Ascending aorta (tissue), 2 donors: ENCODE data around the gene CSRP2. TPM values are rescaled to one million over a fixed set of nuclear protein-coding genes. Genes with fewer than 3 reads are reported as not detected.

Experiments
- DNase-seq, 2 donors: peaks; one replicate each; pipeline ENCODE4 v3.0.0-alpha.2; 2019; ENCODE audit warnings: low spot score in 2 of 2
- H3K27ac ChIP-seq, 2 donors: fragments of 200-600 bp; sonication (generic); one replicate each; pipeline ENCODE4 v1.5.1; 2016 to 2017; ENCODE audit warnings: mild to moderate bottlenecking in 1 of 2
- H3K27me3 ChIP-seq: fragments of 200-600 bp; sonication (generic); one replicate; pipeline ENCODE4 v1.5.1; 2017
- H3K36me3 ChIP-seq, 2 donors: fragments of 200-600 bp; sonication (generic); one replicate each; pipeline ENCODE4 v1.5.1; 2016
- H3K4me1 ChIP-seq, 2 donors: fragments of 200-600 bp; sonication (generic); one replicate each; pipeline ENCODE4 v1.5.1; 2016 to 2017; ENCODE audit warnings: mild to moderate bottlenecking in 1 of 2
- H3K4me3 ChIP-seq, 2 donors: fragments of 200-600 bp; sonication (generic); one replicate each; pipeline ENCODE4 v1.5.1; 2016 to 2017; ENCODE audit warnings: mild to moderate bottlenecking in 1 of 2
- H3K9me3 ChIP-seq, 2 donors: fragments of 200-600 bp; sonication (generic); one replicate each; pipeline ENCODE4 v1.5.1; 2016
- CTCF ChIP-seq, 3 experiments: fragments of 200-600 bp in 2 of 3; fragments of 450-650 bp in 1 of 3; sonication (generic) in 2 of 3; IDR thresholded peaks; one replicate each; pipeline ENCODE4 v1.5.1; 2016 to 2019; ENCODE audit warnings: antibody characterized with exemption in 3 of 3, mild to moderate bottlenecking in 1 of 3, moderate library complexity in 1 of 3
- intact Hi-C: fragments of 100-400 bp; cut with DNase I; formaldehyde crosslinking; loops from one replicate; pipeline ENCODE4 v1.15.1; 2023
- total RNA-seq: library from RNA; depleted of rRNA; stranded (reverse); fragments of >200 nt; gene quantifications from one replicate; pipeline ENCODE4 v1.1.0, GENCODE V29; 2016

CSRP2 gene
- total RNA-seq, 1 donor from 2014 or later: 59.7 TPM

- H3K36me3 ChIP-seq: no peaks in the 10 kb centered on the region
- intact Hi-C loops: loop anchor here (2.0 kb wide), 1 partner anchor 35 kb away; the partner anchor contains the start of gene CSRP2
- no peaks in the 10 kb centered on the region for H3K27me3 ChIP-seq
- no peak for DNase-seq
- H3K27ac ChIP-seq: peak overlapping the region in 1 of 2 donors; percentile 50
- H3K4me3 ChIP-seq: no peak overlapping the region
- H3K9me3 ChIP-seq: no peaks in the 10 kb centered on the region
- no peak for TF ChIP-seq CTCF (IDR thresholded peaks at IDR 0.05)
- H3K4me1 ChIP-seq: peaks cover 4 to 16% of the 10 kb centered on the region in 2 donors
These were observed 35.5 kb upstream of the CSRP2 start for GRCh38 chr12:76914102-76914859.

GRCh38 chr12:76909290-76909689 lies 30.5 kb upstream of the CSRP2 start:
- Histone ChIP-seq H3K27me3 (no peaks in the 10 kb centered on the region), H3K4me1 (peaks cover 0 to 3% of the 10 kb centered on the region in 2 donors), H3K27ac (no peak overlapping the region), H3K9me3 (no peaks in the 10 kb centered on the region), H3K36me3 (no peaks in the 10 kb centered on the region), H3K4me3 (no peak overlapping the region)
- no peak for TF ChIP-seq CTCF (IDR thresholded peaks at IDR 0.05)
- DNase-seq: no peak
- intact Hi-C loops: no loop called here

- Histone ChIP-seq H3K27me3 (no peaks in the 10 kb centered on the region), H3K4me3 (no peak overlapping the region), H3K27ac (no peak overlapping the region), H3K36me3 (no peaks in the 10 kb centered on the region), H3K4me1 (peaks cover 0 to 3% of the 10 kb centered on the region in 2 donors), H3K9me3 (no peaks in the 10 kb centered on the region)
- intact Hi-C loops: no loop called here
- no peak for TF ChIP-seq CTCF (IDR thresholded peaks at IDR 0.05)
- no peak for DNase-seq
These were observed 29.6 kb upstream of the CSRP2 start for GRCh38 chr12:76908303-76909017.

- H3K27ac ChIP-seq: no peak overlapping the region
- no peaks in the 10 kb centered on the region for H3K27me3 ChIP-seq
- no peak for DNase-seq
- no peaks in the 10 kb centered on the region for H3K9me3 ChIP-seq
- intact Hi-C loops: no loop called here
- TF ChIP-seq CTCF (IDR thresholded peaks at IDR 0.05): no peak
- H3K36me3 ChIP-seq: no peaks in the 10 kb centered on the region
- H3K4me1 ChIP-seq: no peaks in the 10 kb centered on the region
- no peak overlapping the region for H3K4me3 ChIP-seq
These were observed 23.0 kb upstream of the CSRP2 start for GRCh38 chr12:76901628-76902380.

GRCh38 chr12:76899522-76899921 lies 20.7 kb upstream of the CSRP2 start:
- TF ChIP-seq CTCF (IDR thresholded peaks at IDR 0.05): no peak

More at GRCh38 chr12:76899522-76899921, 20.7 kb upstream of the CSRP2 start:
- H3K27me3 ChIP-seq: no peaks in the 10 kb centered on the region
- H3K9me3 ChIP-seq: peaks cover 0 to 2% of the 10 kb centered on the region in 2 donors
- no peaks in the 10 kb centered on the region for H3K4me1 ChIP-seq
- intact Hi-C loops: no loop called here
- H3K27ac ChIP-seq: no peak overlapping the region
- no peaks in the 10 kb centered on the region for H3K36me3 ChIP-seq
- DNase-seq: no peak
- H3K4me3 ChIP-seq: no peak overlapping the region
